ENCODE data around the gene ANTXR1. TPM values are rescaled to one million over a fixed set of nuclear protein-coding genes. Genes with fewer than 3 reads are reported as not detected.

ANTXR1 gene
- total RNA-seq, 2 donors from 2014 or later, result 48.3 to 54.5 TPM

GRCh38 chr2:68977453-68977852 lies 35.5 kb upstream of the ANTXR1 start:
- TF ChIP-seq CTCF (conservative IDR thresholded peaks at IDR 0.05), result no peak
- Histone ChIP-seq H3K9ac (ENCODE audit: extremely low read depth, low read length, poor library complexity, severe bottlenecking) (no peak overlapping the region), H3K4me3 (ENCODE audit: low read length) (no peak overlapping the region), H3K27me3 (ENCODE audit: control insufficient read depth, insufficient read depth, low read length, poor library complexity, severe bottlenecking) (no peaks in the 10 kb centered on the region), H3K4me1 (ENCODE audit: control insufficient read depth, insufficient read depth, low read length) (no peaks in the 10 kb centered on the region), H3K27ac (ENCODE audit: low read depth, low read length) (no peak overlapping the region), H3K36me3 (ENCODE audit: control insufficient read depth, insufficient read depth, low read length) (no peaks in the 10 kb centered on the region), H3K9me3 (ENCODE audit: control insufficient read depth, low read length) (no peaks in the 10 kb centered on the region)
- no peaks in the 10 kb centered on the region for H3K9me3 Mint-ChIP-seq
- DNase-seq, result no peak
- peaks cover 8% of the 10 kb centered on the region for H3K27me3 Mint-ChIP-seq (ENCODE audit: insufficient read depth)
- no peak overlapping the region for H3K4me3 Mint-ChIP-seq
- WGBS, 2 experiments (ENCODE audit: insufficient coverage in 1 of 2, insufficient read length in 1 of 2), result 77 to 86% methylated on average over 2 to 3 of the region's 4 CpGs
- peaks cover 10% of the 10 kb centered on the region for H3K4me1 Mint-ChIP-seq
- no peaks in the 10 kb centered on the region for H3K36me3 Mint-ChIP-seq (ENCODE audit: low read depth)
- no peak overlapping the region for H3K27ac Mint-ChIP-seq

DNA sequence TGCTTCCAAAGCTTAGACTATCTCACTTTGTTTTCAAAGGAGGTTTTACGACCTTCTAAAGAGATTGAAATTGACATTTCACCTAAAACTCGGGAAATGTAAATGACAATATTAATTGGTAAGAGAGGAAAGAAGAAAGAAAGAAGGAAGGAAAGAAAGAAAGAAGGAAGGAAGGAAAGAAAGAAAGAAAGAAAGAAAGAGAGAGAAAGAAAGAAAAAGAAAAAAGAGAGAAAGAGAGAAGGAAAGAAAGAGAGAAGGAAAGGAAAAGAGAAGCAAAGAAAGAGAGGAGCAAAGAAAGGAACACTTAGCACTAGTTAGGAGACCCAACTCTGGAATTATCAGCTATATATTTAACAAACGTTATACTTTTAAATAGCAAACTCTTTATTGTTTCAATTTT lies 34.9 kb upstream of the ANTXR1 start:
- H3K9ac ChIP-seq (ENCODE audit: extremely low read depth, low read length, poor library complexity, severe bottlenecking), result no peak overlapping the region
- H3K36me3 Mint-ChIP-seq (ENCODE audit: low read depth), result no peaks in the 10 kb centered on the region
- peaks cover 8% of the 10 kb centered on the region for H3K27me3 Mint-ChIP-seq (ENCODE audit: insufficient read depth)
- 92 to 100% methylated on average over 1 to 2 of the region's 3 CpGs for WGBS, 2 experiments (ENCODE audit: insufficient coverage in 1 of 2, insufficient read length in 1 of 2)
- no peak overlapping the region for H3K4me3 ChIP-seq (ENCODE audit: low read length)
- H3K4me1 Mint-ChIP-seq, result peaks cover 10% of the 10 kb centered on the region
- H3K9me3 ChIP-seq (ENCODE audit: control insufficient read depth, low read length), result no peaks in the 10 kb centered on the region
- no peak for TF ChIP-seq CTCF (conservative IDR thresholded peaks at IDR 0.05)
- H3K4me3 Mint-ChIP-seq, result no peak overlapping the region
- no peak overlapping the region for H3K27ac ChIP-seq (ENCODE audit: low read depth, low read length)
- no peaks in the 10 kb centered on the region for H3K27me3 ChIP-seq (ENCODE audit: control insufficient read depth, insufficient read depth, low read length, poor library complexity, severe bottlenecking)
- no peak overlapping the region for H3K27ac Mint-ChIP-seq
- no peaks in the 10 kb centered on the region for H3K9me3 Mint-ChIP-seq
- DNase-seq, result no peak
- no peaks in the 10 kb centered on the region for H3K4me1 ChIP-seq (ENCODE audit: control insufficient read depth, insufficient read depth, low read length)
- no peaks in the 10 kb centered on the region for H3K36me3 ChIP-seq (ENCODE audit: control insufficient read depth, insufficient read depth, low read length)

DNA sequence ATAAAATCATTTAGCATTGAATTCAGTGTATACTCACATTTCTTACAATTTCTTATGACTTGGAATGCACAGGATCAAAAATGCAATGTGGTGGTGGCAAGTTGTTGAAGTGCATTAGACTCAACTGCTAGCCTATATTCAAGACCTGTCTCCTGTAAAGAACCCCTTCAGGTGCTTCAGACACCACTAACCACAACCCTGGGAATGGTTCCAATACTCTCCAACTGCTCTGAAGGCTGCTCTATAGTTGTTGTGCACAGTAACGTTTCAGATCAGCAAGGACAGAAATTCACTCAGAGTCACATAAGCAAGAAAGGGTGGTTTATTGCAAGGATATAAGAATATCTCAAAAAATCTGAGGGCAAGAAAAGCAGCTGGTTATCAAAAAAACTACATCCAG lies 32.0 kb upstream of the ANTXR1 start:
- no peaks in the 10 kb centered on the region for H3K27me3 ChIP-seq (ENCODE audit: control insufficient read depth, insufficient read depth, low read length, poor library complexity, severe bottlenecking)
- no peaks in the 10 kb centered on the region for H3K9me3 ChIP-seq (ENCODE audit: control insufficient read depth, low read length)
- Mint-ChIP-seq H3K27me3 (ENCODE audit: insufficient read depth) (peaks cover 8% of the 10 kb centered on the region), H3K9me3 (no peaks in the 10 kb centered on the region), H3K4me1 (peaks cover 10% of the 10 kb centered on the region), H3K27ac (no peak overlapping the region), H3K4me3 (no peak overlapping the region), H3K36me3 (ENCODE audit: low read depth) (no peaks in the 10 kb centered on the region)
- no peaks in the 10 kb centered on the region for H3K36me3 ChIP-seq (ENCODE audit: control insufficient read depth, insufficient read depth, low read length)
- H3K4me1 ChIP-seq (ENCODE audit: control insufficient read depth, insufficient read depth, low read length), result no peaks in the 10 kb centered on the region
- no peak overlapping the region for H3K27ac ChIP-seq (ENCODE audit: low read depth, low read length)
- no peak overlapping the region for H3K4me3 ChIP-seq (ENCODE audit: low read length)
- no peak for TF ChIP-seq CTCF (conservative IDR thresholded peaks at IDR 0.05)
- DNase-seq, result no peak
- no peak overlapping the region for H3K9ac ChIP-seq (ENCODE audit: extremely low read depth, low read length, poor library complexity, severe bottlenecking)
- 86% methylated on average over 1 of the region's 1 CpG; no CpG with 5 or more reads in 1 of the 2 experiments for WGBS, 2 experiments (ENCODE audit: insufficient coverage in 1 of 2, insufficient read length in 1 of 2)
